KOPT-K1 (cell line): ENCODE data around the gene CACNA1C.
"Not testable (repeated sequence)": the region's sequence is repeated elsewhere in the genome, so short reads cannot be mapped to it uniquely, and the experiment has no call there.

ENCODE experiments used
- H3K27ac ChIP-seq: fragments of 200-600 bp; sonication (generic); 2 replicates; pipeline ENCODE4 v1.5.1; 2016; ENCODE audit warnings: antibody characterized with exemption, mild to moderate bottlenecking, low read depth, low read length; ENCODE audit not compliant: poor library complexity, severe bottlenecking
- H3K36me3 ChIP-seq: fragments of 200-600 bp; sonication (generic); 2 replicates; pipeline ENCODE4 v1.5.1; 2017; ENCODE audit warnings: antibody characterized with exemption, mild to moderate bottlenecking, low read length, moderate library complexity; ENCODE audit not compliant: insufficient read depth
- H3K9me3 ChIP-seq: fragments of 200-600 bp; sonication (generic); 2 replicates; pipeline ENCODE4 v1.5.1; 2017; ENCODE audit warnings: antibody characterized with exemption, low read length, mild to moderate bottlenecking; ENCODE audit not compliant: insufficient read depth, poor library complexity, severe bottlenecking

Gene CACNA1C

DNA sequence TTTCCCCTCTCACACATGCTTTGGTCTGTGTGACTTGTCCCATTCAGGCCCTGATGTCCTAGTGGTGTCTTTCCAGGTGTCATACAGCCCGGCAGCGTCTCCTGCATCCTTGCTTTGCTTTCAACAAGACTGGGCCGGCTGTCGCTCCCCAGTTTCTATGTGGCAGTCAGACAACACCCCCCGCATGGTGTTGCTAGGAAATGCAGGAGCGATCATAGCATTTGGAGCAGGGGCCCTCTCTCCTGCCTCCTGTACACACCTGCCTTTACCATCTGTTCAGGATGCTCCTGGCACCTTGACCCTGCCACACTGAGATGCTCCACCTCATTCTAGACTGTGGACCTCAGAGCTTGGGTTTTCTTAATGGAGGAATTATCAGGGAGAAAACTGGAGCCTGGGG is 29.5 kb downstream of the CACNA1C start:
- Histone ChIP-seq H3K36me3 (no peaks in the 10 kb centered on the region), H3K27ac (no peak overlapping the region), H3K9me3 (no peaks in the 10 kb centered on the region)

GRCh38 chr12:2083008-2083407 is 30.2 kb downstream of the CACNA1C start:
- no peaks in the 10 kb centered on the region for H3K9me3 ChIP-seq
- H3K36me3 ChIP-seq = no peaks in the 10 kb centered on the region
- no peak overlapping the region for H3K27ac ChIP-seq

- H3K27ac ChIP-seq = no peak overlapping the region
- no peaks in the 10 kb centered on the region for H3K36me3 ChIP-seq
- H3K9me3 ChIP-seq = no peaks in the 10 kb centered on the region
Measured at GRCh38 chr12:2083561-2083960, 30.8 kb downstream of the CACNA1C start.

DNA sequence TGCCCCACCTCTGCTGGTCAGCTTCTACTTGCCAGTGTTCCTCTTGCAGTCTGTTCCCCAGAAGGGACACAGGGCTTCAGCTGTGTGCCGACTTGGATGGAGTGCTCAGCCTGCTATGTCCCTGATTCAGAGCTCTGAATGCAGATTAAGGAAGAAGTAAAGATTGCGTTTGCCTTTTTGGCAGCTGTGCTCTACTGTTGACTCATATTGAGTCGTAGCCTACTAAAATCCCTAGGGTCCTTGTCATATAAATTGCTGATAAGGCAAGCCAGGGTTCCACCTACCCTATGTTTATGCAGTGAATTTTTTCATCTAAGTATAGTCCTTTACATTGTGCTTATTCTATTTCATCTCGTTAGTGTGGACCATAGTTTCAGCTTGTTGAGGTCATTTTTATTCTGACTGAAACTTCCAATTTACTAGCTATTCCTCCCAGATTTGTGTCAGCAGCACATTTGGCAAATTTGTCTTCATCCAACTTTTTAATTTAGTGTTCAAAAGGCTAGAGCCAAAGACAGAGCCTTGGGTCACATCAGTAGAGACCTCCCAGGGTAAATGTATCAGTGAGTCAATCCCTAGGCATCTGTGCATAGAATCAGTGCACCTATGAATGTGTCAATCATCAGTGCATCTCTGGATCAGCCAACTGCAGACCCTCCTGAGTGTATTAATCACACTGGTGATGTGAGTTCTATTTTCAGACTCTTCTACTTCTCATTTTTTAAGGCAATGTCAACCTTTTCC is 31.9 kb downstream of the CACNA1C start:
- Histone ChIP-seq H3K27ac (no peak overlapping the region), H3K36me3 (no peaks in the 10 kb centered on the region), H3K9me3 (no peaks in the 10 kb centered on the region)

DNA sequence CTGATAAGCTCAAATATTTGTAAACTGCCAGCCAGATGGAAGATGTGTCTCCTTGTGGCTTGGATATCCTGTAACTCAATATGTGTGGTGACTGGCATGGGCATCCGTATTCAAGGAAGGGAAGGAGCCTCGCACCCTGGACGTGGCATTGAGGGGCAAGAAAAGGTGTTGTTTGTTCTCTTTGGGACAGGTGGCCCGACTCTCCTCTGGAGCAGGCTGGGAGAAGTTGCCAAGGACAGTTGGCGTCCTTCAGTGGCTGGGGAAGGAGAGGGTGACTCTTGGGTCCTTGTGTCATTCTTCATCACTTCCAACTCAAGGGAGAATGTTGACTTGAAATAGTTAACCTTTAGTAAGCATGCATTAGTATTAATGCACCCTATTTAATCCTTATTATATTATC is 39.6 kb downstream of the CACNA1C start:
- H3K9me3 ChIP-seq = no peaks in the 10 kb centered on the region
- H3K36me3 ChIP-seq = no peaks in the 10 kb centered on the region
- no peak overlapping the region for H3K27ac ChIP-seq

- no peak overlapping the region for H3K27ac ChIP-seq
- no peaks in the 10 kb centered on the region for H3K9me3 ChIP-seq
- no peaks in the 10 kb centered on the region for H3K36me3 ChIP-seq
Measured at GRCh38 chr12:2092890-2093289, 40.1 kb downstream of the CACNA1C start.

DNA sequence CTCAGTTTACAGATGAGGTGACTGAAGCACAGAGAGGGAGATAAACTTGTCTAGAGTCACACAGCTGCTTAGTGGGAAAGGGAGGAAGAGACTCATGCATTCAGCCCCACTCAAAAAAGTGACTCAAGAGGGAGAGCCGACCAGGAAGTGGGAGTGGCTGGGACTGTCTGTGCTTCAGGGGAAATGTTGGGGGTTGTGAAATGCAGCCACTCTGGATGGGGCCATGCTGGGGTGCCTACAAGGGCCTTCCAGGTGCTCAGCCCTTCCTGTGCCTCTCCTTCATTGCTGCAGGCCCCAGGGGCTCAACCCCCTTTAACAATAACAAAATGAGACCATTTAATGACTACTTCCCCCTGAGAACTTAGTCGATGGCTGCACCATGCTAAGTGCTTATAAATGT is 41.8 kb downstream of the CACNA1C start:
- Histone ChIP-seq H3K9me3 (no peaks in the 10 kb centered on the region), H3K27ac (no peak overlapping the region), H3K36me3 (no peaks in the 10 kb centered on the region)

- Histone ChIP-seq H3K27ac (no peak overlapping the region), H3K36me3 (no peaks in the 10 kb centered on the region), H3K9me3 (no peaks in the 10 kb centered on the region)
Measured at GRCh38 chr12:2095878-2096277, 43.1 kb downstream of the CACNA1C start.

DNA sequence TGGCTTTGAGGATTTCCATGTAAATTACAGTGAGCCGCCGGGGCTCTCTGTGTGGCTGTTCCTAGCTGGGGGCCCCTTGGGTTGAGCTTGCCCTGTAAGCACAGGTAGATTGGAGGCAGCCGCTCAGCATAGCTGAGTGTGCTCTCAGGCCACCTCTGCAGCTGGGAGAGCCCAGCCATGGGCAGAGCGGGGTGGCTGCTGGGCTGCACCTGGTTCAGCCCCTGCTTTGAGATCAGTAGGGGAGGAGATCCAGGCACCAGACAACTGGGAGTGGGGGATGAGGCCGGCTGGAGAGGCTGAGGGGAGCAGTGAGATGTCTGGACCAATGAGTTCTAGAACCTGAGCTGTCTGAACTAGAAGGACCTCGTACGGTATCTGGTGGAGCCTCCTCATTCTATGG is 44.8 kb downstream of the CACNA1C start:
- no peak overlapping the region for H3K27ac ChIP-seq
- no peaks in the 10 kb centered on the region for H3K9me3 ChIP-seq
- no peaks in the 10 kb centered on the region for H3K36me3 ChIP-seq

DNA sequence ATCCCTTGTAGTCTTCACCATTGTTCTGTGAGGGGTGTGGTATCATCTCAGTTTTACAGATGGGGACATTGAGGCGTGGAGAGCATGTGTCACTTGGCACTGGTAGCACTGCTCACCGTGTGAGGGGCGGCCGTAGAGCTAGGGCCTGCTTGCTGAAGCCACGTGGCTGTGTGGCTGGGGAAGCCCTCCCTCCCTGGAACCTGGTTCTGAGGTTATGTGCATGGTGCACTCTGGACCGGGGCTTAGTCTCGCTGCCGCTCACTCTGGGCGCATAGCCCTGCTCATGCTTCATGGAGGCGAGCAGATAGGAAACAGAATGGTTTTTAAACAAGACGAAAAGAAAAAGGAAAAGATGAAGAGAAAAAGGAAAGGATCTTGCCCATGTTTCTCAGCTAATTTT is 46.1 kb downstream of the CACNA1C start:
- Histone ChIP-seq H3K36me3 (no peaks in the 10 kb centered on the region), H3K27ac (no peak overlapping the region), H3K9me3 (no peaks in the 10 kb centered on the region)

DNA sequence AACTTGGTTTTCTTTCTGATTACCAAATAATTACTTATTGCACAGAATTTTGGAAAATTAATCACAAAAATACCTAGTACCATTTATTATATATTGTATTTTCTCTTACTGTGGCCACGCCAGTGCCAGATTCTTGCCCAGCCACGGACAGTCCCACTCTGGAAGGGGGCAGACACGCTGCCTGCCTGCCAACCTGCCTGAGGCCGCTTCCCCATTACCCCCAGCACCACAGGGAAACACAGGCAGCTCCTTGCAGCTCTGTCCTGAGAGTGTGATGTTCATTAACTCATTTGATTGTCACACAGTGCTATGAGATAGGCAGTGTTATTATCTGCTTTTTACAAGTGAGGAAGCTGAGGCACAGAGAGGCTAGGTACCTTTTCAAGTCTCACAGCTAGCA is 46.8 kb downstream of the CACNA1C start:
- Histone ChIP-seq H3K27ac (no peak overlapping the region), H3K9me3 (no peaks in the 10 kb centered on the region), H3K36me3 (no peaks in the 10 kb centered on the region)

DNA sequence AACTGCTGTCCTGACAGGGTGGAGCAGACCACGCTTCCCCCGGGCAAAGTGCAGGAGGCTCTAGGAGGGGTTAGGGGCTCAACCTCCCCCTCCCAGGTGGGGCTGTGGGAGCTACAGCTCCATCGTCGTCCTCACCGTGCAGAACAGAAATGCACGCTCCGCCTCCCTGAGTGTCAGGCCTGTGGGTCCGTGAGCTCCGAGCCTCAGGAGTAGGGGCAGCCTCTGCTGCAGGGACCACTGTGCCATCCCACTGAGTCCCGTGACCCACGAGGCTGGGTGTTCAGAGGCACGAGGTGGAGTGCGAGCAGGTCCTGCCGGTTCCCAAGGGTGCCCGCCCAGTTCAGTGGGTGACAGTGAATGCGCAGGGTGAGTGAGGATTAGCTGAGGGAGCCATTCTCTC is 48.6 kb downstream of the CACNA1C start:
- H3K36me3 ChIP-seq = no peaks in the 10 kb centered on the region
- H3K9me3 ChIP-seq = no peaks in the 10 kb centered on the region
- no peak overlapping the region for H3K27ac ChIP-seq

DNA sequence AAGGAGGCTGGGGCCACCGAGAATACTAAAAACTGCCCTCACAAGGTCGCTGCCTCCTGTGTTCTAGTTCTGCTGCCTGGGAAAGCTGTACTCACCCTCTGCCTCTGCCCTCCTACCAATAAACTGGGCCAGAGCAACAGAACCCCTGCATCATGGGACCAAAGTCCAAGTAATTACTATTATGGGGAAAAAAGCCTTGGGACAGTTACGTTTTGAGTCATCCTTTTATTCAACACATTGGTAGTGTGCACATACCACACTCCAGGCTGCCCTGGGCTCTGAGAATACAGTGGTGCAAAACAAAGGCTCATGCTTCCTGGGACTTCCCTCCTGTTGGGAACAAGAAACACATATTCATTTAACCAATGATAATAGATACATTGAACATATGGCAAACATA is 49.0 kb downstream of the CACNA1C start:
- Histone ChIP-seq H3K36me3 (no peaks in the 10 kb centered on the region), H3K27ac (no peak overlapping the region), H3K9me3 (no peaks in the 10 kb centered on the region)

- not testable (repeated sequence) for H3K36me3 ChIP-seq, H3K9me3 ChIP-seq, H3K27ac ChIP-seq
Measured at GRCh38 chr12:2102736-2103135, 49.9 kb downstream of the CACNA1C start.

- not testable (repeated sequence) for H3K27ac ChIP-seq, H3K36me3 ChIP-seq, H3K9me3 ChIP-seq
Measured at GRCh38 chr12:2105387-2105786, 52.6 kb downstream of the CACNA1C start.

DNA sequence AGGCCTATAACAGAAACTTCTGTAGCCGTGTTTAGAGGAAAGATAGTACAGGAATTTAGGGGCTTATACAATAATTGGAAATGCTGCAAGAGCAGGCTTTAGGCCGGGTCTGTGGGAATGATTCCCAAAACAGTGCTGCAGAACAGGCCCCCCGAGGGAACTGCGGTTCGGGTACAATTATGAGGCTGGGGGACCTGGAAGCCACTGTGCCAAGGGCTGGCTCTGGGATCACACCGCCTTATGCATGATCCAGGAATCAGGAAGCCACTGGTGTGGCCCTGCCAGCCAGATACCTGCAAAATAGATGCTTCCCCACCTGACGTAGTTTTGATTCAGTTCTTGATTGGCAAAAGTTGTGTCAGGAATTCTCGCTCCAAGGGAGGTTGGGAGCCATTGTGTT is 55.4 kb downstream of the CACNA1C start:
- H3K9me3 ChIP-seq = no peaks in the 10 kb centered on the region
- no peaks in the 10 kb centered on the region for H3K36me3 ChIP-seq
- no peak overlapping the region for H3K27ac ChIP-seq
